Neuron (in vitro differentiated cells): ENCODE results near the gene ACER3.

Source experiments
- H2AFZ ChIP-seq: one replicate; pipeline ENCODE4 v1.6.1; 2013; ENCODE audit warnings: low read depth, mild to moderate bottlenecking, inconsistent platforms, low read length, moderate library complexity
- H3K27me3 ChIP-seq: one replicate; pipeline ENCODE4 v1.6.1; 2013; ENCODE audit warnings: low read length; ENCODE audit not compliant: insufficient read depth
- H3K36me3 ChIP-seq: one replicate; pipeline ENCODE4 v1.6.1; 2013; ENCODE audit warnings: low read length; ENCODE audit not compliant: insufficient read depth
- H3K4me1 ChIP-seq: one replicate; pipeline ENCODE4 v1.6.1; 2013; ENCODE audit warnings: low read length; ENCODE audit not compliant: insufficient read depth
- H3K4me3 ChIP-seq: 2 replicates; pipeline ENCODE4 v1.5.1; 2013; ENCODE audit warnings: mild to moderate bottlenecking, low read length, moderate library complexity
- H3K9me3 ChIP-seq: one replicate; pipeline ENCODE4 v1.6.1; 2013; ENCODE audit warnings: low read length

Gene ACER3

GRCh38 chr11:77019976-77020595, 159.4 kb downstream of the ACER3 start:
- Histone ChIP-seq H3K4me1 (no peaks in the 10 kb centered on the region), H3K36me3 (peaks cover 52% of the 10 kb centered on the region), H2AFZ (no peak overlapping the region), H3K27me3 (no peaks in the 10 kb centered on the region), H3K4me3 (no peak overlapping the region), H3K9me3 (no peaks in the 10 kb centered on the region)

- peaks cover 48% of the 10 kb centered on the region for H3K36me3 ChIP-seq
- no peak overlapping the region for H3K4me3 ChIP-seq
- no peaks in the 10 kb centered on the region for H3K4me1 ChIP-seq
- no peak overlapping the region for H2AFZ ChIP-seq
- H3K27me3 ChIP-seq: no peaks in the 10 kb centered on the region
- no peaks in the 10 kb centered on the region for H3K9me3 ChIP-seq
Measured at GRCh38 chr11:77020734-77021133, 160.0 kb downstream of the ACER3 start.

DNA sequence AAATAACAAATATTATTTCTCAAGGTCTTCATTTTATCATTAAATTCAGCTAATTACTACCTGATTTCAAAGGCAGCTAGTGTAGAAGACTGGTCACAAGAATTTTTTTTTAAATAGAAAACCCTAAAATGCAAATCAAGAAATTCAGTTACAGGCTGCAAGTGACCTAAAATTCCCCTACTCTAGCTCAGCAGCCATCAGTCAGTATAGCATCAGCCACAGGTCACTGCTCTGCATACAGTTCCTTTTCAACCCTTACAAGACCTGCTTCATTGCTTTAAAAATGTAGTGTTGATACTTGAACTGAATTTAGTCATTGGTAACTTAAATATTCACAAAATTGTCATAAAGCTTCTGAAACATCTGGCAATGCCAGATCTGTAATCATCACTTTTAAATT, 164.0 kb downstream of the ACER3 start:
- no peaks in the 10 kb centered on the region for H3K9me3 ChIP-seq
- no peak overlapping the region for H2AFZ ChIP-seq
- H3K27me3 ChIP-seq: no peaks in the 10 kb centered on the region
- no peaks in the 10 kb centered on the region for H3K4me1 ChIP-seq
- peaks cover 22% of the 10 kb centered on the region for H3K36me3 ChIP-seq
- H3K4me3 ChIP-seq: no peak overlapping the region

DNA sequence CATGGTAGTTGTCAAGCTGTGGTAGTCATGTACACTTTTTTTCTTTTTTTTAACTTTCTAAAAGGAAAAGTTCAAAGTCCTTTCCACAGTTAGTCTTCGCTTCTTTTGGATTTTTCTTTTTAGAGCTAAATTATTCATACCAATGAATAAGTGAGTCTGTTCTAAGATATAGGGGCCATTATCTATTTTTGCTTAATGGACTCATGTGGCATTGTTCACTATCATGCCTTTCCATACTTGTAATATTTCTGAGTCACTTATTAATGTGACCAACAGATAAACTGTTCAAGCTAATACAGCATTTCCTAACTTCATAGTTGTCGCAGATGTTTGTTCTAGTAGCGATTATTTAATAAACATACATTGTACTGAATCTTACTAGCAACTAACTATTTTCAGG, 165.5 kb downstream of the ACER3 start:
- H3K36me3 ChIP-seq: peaks cover 11% of the 10 kb centered on the region
- no peak overlapping the region for H2AFZ ChIP-seq
- H3K4me1 ChIP-seq: no peaks in the 10 kb centered on the region
- no peaks in the 10 kb centered on the region for H3K27me3 ChIP-seq
- no peak overlapping the region for H3K4me3 ChIP-seq
- H3K9me3 ChIP-seq: no peaks in the 10 kb centered on the region

DNA sequence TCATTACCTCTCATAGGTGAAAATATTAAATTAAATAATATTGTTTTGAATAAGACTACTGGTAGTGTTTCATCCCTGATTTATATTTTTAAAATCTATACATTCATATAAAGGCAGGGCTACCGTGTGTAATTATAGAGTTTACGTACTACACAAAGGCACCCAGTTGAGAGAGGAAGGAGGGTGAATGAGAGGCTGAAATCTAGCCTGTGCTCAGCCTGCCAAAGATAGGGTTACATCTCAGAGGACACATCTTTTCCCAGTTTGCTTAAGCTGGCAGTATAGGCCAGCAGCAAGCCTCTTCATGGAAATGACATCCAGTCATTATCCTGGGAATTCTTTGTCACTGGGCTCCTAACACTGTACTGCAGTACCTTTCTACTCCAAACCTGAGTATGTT, 166.0 kb downstream of the ACER3 start:
- Histone ChIP-seq H3K4me1 (no peaks in the 10 kb centered on the region), H3K27me3 (no peaks in the 10 kb centered on the region), H3K9me3 (no peaks in the 10 kb centered on the region), H3K4me3 (no peak overlapping the region), H3K36me3 (peaks cover 7% of the 10 kb centered on the region), H2AFZ (no peak overlapping the region)

DNA sequence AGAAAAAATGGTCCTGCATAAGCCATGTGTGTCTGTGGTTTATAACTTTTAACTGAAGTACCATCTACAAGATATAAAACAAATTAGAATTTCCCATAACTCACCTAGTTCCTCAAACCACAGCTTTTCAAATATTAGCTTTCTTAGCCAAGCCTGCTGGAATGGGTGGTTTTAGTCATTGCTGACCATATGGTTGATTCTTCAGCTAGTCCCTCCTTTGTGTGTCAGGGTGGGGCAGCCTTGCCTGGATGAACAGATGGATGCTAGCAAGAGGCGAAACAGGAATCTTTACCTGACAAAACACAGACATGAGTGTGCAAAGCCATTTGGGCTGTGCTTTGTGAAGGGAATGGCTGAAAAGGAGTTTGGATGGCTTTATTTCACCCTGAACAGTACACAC, 166.6 kb downstream of the ACER3 start:
- H3K36me3 ChIP-seq: peaks cover 4% of the 10 kb centered on the region
- H3K4me1 ChIP-seq: no peaks in the 10 kb centered on the region
- H3K27me3 ChIP-seq: no peaks in the 10 kb centered on the region
- no peaks in the 10 kb centered on the region for H3K9me3 ChIP-seq
- no peak overlapping the region for H3K4me3 ChIP-seq
- H2AFZ ChIP-seq: no peak overlapping the region

- Histone ChIP-seq H3K4me3 (no peak overlapping the region), H2AFZ (no peak overlapping the region), H3K4me1 (no peaks in the 10 kb centered on the region), H3K9me3 (no peaks in the 10 kb centered on the region), H3K36me3 (no peaks in the 10 kb centered on the region), H3K27me3 (no peaks in the 10 kb centered on the region)
Measured at GRCh38 chr11:77029829-77030228, 169.1 kb downstream of the ACER3 start.

DNA sequence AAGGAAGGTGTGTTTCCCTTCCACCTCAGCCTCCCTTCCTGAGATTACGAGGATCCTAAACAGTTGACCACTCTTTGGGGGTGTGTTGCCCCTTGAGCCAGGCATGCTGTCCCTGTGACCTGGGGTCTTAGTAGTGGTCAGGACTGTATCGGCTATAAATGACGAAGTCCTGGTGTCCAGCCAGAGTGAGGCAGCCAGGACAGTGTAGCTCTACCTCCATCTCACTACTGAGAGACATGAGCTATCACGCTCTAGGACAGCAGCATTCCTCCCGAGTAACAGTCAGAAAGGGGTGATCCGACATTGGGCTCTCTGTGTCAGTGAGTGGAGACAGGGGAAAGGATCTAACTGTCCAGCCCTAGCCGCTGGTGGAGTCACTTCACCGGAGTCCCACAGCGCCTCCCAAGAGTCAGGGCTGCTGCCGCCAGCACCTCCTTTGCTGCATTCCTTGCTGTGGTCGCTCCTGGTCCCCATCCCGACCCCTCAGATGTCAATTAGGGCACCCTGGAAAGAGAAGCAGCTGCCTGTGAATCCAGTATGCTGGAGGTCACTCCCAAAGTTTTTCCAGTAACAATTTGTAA, 170.2 kb downstream of the ACER3 start:
- Histone ChIP-seq H3K4me3 (no peak overlapping the region), H3K9me3 (no peaks in the 10 kb centered on the region), H2AFZ (no peak overlapping the region), H3K4me1 (no peaks in the 10 kb centered on the region), H3K36me3 (no peaks in the 10 kb centered on the region), H3K27me3 (no peaks in the 10 kb centered on the region)

DNA sequence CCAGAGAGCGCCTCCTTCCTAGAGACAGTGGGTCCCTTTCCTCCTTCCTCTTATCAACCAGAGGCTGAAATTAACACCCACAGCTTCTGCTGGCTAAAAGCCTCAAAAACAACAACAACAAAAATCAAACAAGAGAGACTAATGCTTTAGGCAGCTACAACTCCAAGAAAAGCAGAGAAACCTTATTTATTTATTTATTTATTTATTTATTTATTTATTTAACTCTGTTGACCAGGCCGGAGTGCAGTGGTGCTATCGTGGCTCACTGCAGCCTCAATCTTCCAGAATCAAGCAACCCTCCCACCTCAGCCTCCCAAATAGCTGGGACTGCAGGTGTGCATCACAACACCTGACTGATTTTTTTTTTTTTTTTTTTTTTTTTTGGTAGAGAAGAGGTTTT, 170.9 kb downstream of the ACER3 start:
- no peaks in the 10 kb centered on the region for H3K4me1 ChIP-seq
- H3K27me3 ChIP-seq: no peaks in the 10 kb centered on the region
- H3K9me3 ChIP-seq: no peaks in the 10 kb centered on the region
- no peak overlapping the region for H2AFZ ChIP-seq
- H3K4me3 ChIP-seq: no peak overlapping the region
- H3K36me3 ChIP-seq: no peaks in the 10 kb centered on the region

GRCh38 chr11:77035039-77035438, 174.3 kb downstream of the ACER3 start:
- Histone ChIP-seq H2AFZ (no peak overlapping the region), H3K9me3 (peaks cover 7% of the 10 kb centered on the region), H3K4me3 (no peak overlapping the region), H3K27me3 (peaks cover 12% of the 10 kb centered on the region), H3K4me1 (no peaks in the 10 kb centered on the region), H3K36me3 (no peaks in the 10 kb centered on the region)

DNA sequence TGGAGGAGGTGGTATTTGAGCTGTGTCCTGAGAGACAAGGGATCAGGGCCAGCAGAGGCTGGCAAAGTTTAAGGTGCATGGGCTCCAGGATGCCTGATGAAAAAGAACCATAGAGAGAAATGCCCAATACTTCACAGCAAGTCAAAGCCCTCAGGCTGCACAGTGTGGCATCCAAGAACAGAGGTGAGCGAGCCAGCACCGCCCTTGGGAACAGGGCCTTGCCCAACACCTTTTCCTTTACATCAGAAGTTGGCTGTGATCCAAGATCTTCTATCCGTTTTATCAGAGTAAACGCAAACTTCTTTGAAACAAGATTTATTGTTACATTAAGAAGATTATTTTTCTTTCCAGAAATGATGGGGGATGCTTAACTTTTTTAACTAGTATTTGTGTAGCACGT, 174.9 kb downstream of the ACER3 start:
- peaks cover 12% of the 10 kb centered on the region for H3K27me3 ChIP-seq
- H3K4me3 ChIP-seq: no peak overlapping the region
- H3K4me1 ChIP-seq: no peaks in the 10 kb centered on the region
- no peaks in the 10 kb centered on the region for H3K36me3 ChIP-seq
- H2AFZ ChIP-seq: no peak overlapping the region
- H3K9me3 ChIP-seq: peaks cover 10% of the 10 kb centered on the region

DNA sequence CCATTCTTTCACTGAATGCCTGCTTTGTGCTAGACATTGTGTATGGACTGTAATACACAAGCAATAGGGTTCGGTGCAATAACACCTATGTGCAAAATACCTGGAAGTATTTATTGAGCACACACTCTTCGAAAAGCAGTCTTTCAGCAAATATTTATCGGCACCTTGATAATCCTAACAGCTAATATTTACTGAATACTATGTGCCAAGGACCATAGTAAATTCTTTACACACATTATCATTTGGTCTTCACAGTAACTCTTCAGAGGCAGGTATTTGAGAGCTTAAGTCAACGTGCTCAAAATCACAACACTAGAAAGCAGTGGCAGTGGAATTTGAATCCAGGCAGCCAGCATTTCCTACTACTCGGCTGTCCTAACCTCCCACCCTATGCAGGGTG, 175.7 kb downstream of the ACER3 start:
- H3K4me1 ChIP-seq: no peaks in the 10 kb centered on the region
- H3K36me3 ChIP-seq: no peaks in the 10 kb centered on the region
- peaks cover 12% of the 10 kb centered on the region for H3K27me3 ChIP-seq
- no peak overlapping the region for H3K4me3 ChIP-seq
- no peak overlapping the region for H2AFZ ChIP-seq
- peaks cover 11% of the 10 kb centered on the region for H3K9me3 ChIP-seq

DNA sequence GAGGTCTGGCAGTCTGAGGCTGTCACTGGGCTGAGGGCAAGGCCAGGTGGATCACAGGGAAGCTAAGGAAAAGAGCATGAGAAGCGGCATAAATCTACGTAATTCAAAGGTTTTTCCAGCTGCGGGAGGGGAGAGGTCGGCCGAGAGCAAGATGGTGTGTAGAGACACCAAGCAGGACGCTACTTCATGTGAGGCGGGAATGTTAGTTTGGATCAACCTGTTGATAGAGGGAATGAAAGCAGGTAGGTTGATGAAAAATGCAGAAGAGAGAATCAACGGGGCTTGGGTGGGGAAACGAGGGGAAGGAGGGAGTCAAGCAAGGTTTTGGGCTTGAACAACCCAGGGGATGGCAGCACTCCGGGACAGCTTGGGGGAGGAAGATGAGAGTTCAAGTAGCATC, 176.3 kb downstream of the ACER3 start:
- Histone ChIP-seq H3K36me3 (no peaks in the 10 kb centered on the region), H2AFZ (no peak overlapping the region), H3K27me3 (peaks cover 12% of the 10 kb centered on the region), H3K9me3 (peaks cover 11% of the 10 kb centered on the region), H3K4me3 (no peak overlapping the region), H3K4me1 (no peaks in the 10 kb centered on the region)
